Heart right ventricle (tissue), 16 donors: ENCODE data around the gene SLC1A7. TPM values are rescaled to one million over a fixed set of nuclear protein-coding genes. Genes with fewer than 3 reads are reported as not detected.
A peak's percentile ranks its signal among the peaks of the same experiment; 100 is the strongest.

Experiments used
- ATAC-seq, 8 donors: fragments of 200-7000 bp; cut with Tn5 transposase; one replicate each; pipeline ENCODE4 v1.9.1; 2020; ENCODE audit warnings: mild to moderate bottlenecking in 8 of 8, moderate library complexity in 8 of 8, moderate number of reproducible peaks in 1 of 8
- DNase-seq, 2 donors: peaks; one replicate each; pipeline ENCODE4 v3.0.0-alpha.2; 2020
- H3K27ac ChIP-seq, 10 donors: fragments of 200-600 bp; sonication (generic) in 2 of 10; one replicate each; pipeline versions ENCODE4 v1.5.0 to v1.8.0; 2020 to 2022; ENCODE audit warnings: mild to moderate bottlenecking in 3 of 10
- H3K27me3 ChIP-seq, 7 donors: fragments of 200-600 bp; one replicate each; pipeline ENCODE4 v1.8.0; 2021 to 2022; ENCODE audit warnings: mild to moderate bottlenecking in 2 of 7
- H3K36me3 ChIP-seq, 9 donors: fragments of 200-600 bp; sonication (generic) in 1 of 9; one replicate each; pipeline versions ENCODE4 v1.5.0 to v1.8.0; 2020 to 2022; ENCODE audit warnings: mild to moderate bottlenecking in 2 of 9
- H3K4me1 ChIP-seq, 9 donors: fragments of 200-600 bp; sonication (generic) in 1 of 9; one replicate each; pipeline versions ENCODE4 v1.5.0 to v1.8.0; 2020 to 2022; ENCODE audit warnings: mild to moderate bottlenecking in 4 of 9
- H3K4me3 ChIP-seq, 10 donors: fragments of 200-600 bp; sonication (generic) in 2 of 10; one replicate each; pipeline versions ENCODE4 v1.5.0 to v1.8.0; 2020 to 2022; ENCODE audit warnings: mild to moderate bottlenecking in 7 of 10, moderate library complexity in 2 of 10
- H3K9me3 ChIP-seq, 11 donors: fragments of 200-600 bp in 10 of 11; sonication (generic) in 2 of 11; one replicate each; pipeline versions ENCODE4 v1.5.0 to v1.8.0; 2013 to 2022; ENCODE audit warnings: mild to moderate bottlenecking in 2 of 11, control low read depth in 1 of 11, moderate library complexity in 1 of 11
- WGBS, 2 donors: extraction: QIAGEN DNeasy Blood & Tissue Kit; methylation state at CpG; one replicate each; pipeline ENCODE4 v1.1.7; 2013; ENCODE audit warnings: inconsistent platforms in 1 of 2; 5-methylcytosine and 5-hydroxymethylcytosine counted together
- intact Hi-C, 10 donors: fragments of 100-400 bp; cut with DNase I; formaldehyde crosslinking; loops; one replicate each; pipeline versions ENCODE4 v1.11.1 to v1.14.2; 2022
- polyA plus RNA-seq, 2 donors: library from polyadenylated mRNA; stranded (reverse); fragments of 200-250 nt; gene quantifications; one replicate each; pipeline ENCODE4 v1.2.3, GENCODE V29; 2013
- total RNA-seq, 10 donors: library from RNA; stranded (reverse); fragmentation: NEBNext Ultra II Directional in 3 of 10; extraction: Animal tissue kit (Norgen Biotek cat#: 25700) in 3 of 10; gene quantifications; one replicate each; pipeline versions ENCODE4 v1.2.1 to v1.2.4, GENCODE V29; 2021 to 2023
- TF ChIP-seq, protein P1 (sequence below), 9 donors: fragments of 200-600 bp; sonication (generic) in 2 of 9; IDR thresholded peaks; one replicate each; pipeline versions ENCODE4 v1.5.0 to v1.8.0; 2021 to 2022; ENCODE audit warnings: antibody characterized with exemption in 9 of 9, mild to moderate bottlenecking in 5 of 9, moderate library complexity in 1 of 9
- donor health status: Arrhythmogenic right ventricular cardiomyopathy.
- donor health status: ischemic (EF 13 %, LVEDD 7.1; RV severe dilation, severe dysfunction).
- donor health status: healthy with polysubstance abuse.
- donor health status: DM: no; HTN: yes; CAD: no.
- donor health status: DM: no; HTN: no; CAD: no.
- donor health status: ischemic (EF 25% LVEDD 6.9; RV normal size, moderate dysfunction).
- donor health status: ischemic (EF 25% LVEDD 5.7; RV mildly dilated, moderate dysfunction).
- donor health status: healthy.
- donor health status: DM: yes; HTN: yes; CAD: no.
- donor health status: Ischemic cardiomyopathy.
- donor health status: ischemic (EF 35%, LVEDD 5.7; RV mildly dilated, moderate dysfunction).
- donor health status: nonischemic (EF 11% LVEDD 7.7; RV severe dilation, severe dysfunction).
- donor health status: DM: yes; HTN: yes; CAD: no.
- donor health status: PGD.
- donor health status: ischemic (EF 29% LVEDD 5.4; RV normal size, mild dysfunction).
- donor health status: nonischemic (EF 23%, LVEDD 6.1; RV moderate dilation, normal function).

SLC1A7 gene
- total and polyA plus RNA-seq, 12 donors, result 0.04 to 2.0 (median 0.42) TPM

DNA sequence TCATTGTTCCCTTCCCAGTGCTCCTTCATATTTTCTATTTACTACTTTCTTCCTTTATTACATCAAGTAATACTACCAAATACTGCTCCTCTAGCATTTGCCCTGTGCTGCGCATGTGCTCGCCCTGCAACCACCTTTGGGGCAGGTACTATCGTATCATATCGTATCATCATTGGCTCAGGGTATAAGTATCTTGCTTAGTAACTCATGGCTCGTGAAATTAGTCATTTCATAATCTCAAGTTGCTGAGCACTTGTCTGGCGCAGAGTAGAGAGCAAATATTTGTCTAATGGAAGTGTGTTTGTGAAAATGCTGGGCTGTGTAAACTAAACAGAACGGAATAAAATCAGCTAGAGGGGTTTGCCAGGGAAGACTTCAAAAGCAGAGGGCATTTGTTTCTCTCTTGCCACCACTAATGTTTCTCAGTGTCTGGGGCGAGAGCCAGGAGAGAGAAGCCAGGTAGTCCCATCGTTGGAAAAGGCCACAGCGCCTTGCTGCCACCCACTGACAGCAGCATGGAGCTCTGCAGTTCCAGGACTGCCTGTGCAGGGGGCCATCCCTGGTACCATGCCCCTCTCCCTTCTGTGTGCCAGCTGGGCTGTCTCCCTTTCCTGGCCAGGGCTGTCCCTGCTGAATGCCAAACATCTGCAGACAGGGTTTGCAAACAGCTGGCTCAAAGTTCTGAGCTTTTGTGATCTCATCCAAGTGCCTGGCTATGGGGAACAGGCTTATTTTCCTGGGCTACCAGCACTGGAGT lies 34.2 kb upstream of the SLC1A7 start:
- Histone ChIP-seq H3K4me3 (no peak overlapping the region), H3K27ac (peak overlapping the region in 5 of 10 donors; percentile 17 to 68 (median 30)), H3K27me3 (no peaks in the 10 kb centered on the region), H3K4me1 (peaks cover 0 to 28% (median 16%) of the 10 kb centered on the region in 9 donors), H3K36me3 (no peaks in the 10 kb centered on the region), H3K9me3 (no peaks in the 10 kb centered on the region)
- peak; percentile 48 to 50 for DNase-seq
- 58 to 62% methylated on average over 10 of the region's 10 CpGs for WGBS, 2 donors
- intact Hi-C loops, result no loop called here
- peak; percentile 52 to 88 (median 76) for ATAC-seq
- TF ChIP-seq, protein P1, sequence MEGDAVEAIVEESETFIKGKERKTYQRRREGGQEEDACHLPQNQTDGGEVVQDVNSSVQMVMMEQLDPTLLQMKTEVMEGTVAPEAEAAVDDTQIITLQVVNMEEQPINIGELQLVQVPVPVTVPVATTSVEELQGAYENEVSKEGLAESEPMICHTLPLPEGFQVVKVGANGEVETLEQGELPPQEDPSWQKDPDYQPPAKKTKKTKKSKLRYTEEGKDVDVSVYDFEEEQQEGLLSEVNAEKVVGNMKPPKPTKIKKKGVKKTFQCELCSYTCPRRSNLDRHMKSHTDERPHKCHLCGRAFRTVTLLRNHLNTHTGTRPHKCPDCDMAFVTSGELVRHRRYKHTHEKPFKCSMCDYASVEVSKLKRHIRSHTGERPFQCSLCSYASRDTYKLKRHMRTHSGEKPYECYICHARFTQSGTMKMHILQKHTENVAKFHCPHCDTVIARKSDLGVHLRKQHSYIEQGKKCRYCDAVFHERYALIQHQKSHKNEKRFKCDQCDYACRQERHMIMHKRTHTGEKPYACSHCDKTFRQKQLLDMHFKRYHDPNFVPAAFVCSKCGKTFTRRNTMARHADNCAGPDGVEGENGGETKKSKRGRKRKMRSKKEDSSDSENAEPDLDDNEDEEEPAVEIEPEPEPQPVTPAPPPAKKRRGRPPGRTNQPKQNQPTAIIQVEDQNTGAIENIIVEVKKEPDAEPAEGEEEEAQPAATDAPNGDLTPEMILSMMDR (IDR thresholded peaks at IDR 0.05), result peak in 7 of 9 donors; percentile 38 to 61 (median 42)

DNA sequence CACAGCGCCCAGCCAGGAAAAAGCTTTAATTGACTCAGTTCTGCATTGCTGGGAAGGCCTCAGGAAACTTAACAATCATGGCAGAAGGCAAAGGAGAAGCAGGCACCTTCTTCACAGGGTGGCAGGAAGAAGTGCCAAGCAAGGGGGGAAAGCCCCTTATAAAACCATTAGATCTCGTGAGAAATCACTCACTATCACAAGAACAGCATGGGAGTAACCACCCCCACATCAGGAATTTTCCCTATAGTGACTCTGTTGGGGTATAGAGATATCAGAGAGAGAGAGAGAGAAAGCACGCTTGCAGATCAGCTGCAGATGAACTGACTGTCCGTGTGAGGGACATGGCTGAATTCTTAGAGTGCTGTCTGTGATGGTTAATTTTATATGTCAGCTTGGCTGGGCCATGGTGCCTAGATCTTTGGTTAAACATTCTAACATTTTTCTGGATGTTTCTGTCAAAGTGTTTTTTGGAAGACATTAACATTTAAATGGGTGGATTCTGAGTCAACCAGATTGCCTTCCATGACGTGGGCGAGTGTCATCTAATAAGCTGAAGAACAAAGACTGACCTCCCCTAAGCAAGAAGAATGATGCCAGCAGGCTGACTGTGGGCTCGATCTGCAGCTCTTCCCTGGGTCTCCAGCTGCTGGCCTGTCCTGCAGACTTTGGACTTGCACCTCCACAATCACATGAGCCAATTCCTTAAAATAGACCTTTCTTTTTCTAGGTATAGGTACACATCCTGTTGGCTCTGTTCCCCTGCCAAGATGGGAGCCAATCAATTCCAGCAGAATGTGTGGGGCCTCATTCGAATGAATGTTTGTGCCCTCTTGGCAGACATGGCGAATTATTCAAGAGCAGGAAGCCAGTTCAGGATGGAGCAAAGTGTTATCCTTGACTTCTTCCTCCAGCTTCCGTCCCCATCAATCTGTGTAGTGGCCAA lies 32.8 kb upstream of the SLC1A7 start:
- Histone ChIP-seq H3K36me3 (no peaks in the 10 kb centered on the region), H3K4me1 (peaks cover 0 to 28% (median 16%) of the 10 kb centered on the region in 9 donors), H3K9me3 (no peaks in the 10 kb centered on the region), H3K27ac (peak overlapping the region in 1 of 10 donors; percentile 68), H3K27me3 (no peaks in the 10 kb centered on the region), H3K4me3 (no peak overlapping the region)
- no peak for ATAC-seq
- 72 to 77% methylated on average over 10 of the region's 10 CpGs for WGBS, 2 donors
- TF ChIP-seq, protein P1 (IDR thresholded peaks at IDR 0.05), result no peak
- intact Hi-C loops, result no loop called here
- no peak for DNase-seq

DNA sequence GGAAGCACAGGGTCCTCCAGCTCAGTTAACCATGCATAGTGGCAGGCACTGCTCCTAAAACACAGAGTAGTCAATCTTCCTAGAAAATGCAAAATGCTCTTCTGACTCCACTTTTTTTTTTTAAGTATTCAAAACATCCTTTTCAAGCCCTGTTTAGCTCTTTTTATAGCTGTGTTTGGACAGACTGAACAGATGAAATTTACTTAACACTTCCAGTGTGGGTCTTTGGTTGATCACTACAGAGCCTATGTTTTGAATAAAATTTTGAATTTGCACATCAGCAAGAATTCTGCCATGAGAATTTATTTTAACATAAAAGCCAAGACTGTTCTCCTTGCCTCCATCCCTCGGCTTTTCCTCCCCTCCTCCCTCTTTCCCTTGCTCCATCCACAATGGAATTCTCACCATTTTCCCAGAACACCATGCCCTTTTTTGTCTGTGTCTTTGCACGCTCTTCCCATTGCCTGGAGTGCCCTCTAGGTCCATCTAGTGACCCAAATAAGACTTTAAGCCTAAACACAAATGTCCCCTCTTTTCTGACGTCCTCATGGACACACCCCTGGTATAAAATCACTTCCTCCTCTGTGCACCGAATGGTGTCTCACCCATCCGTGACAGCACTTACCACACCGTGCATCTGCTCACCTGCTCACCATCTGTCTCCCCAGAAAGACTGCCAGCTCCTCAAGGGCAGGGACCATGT lies 30.1 kb upstream of the SLC1A7 start:
- no peak overlapping the region for H3K27ac ChIP-seq
- H3K9me3 ChIP-seq, result no peaks in the 10 kb centered on the region
- intact Hi-C loops, result no loop called here
- no peaks in the 10 kb centered on the region for H3K27me3 ChIP-seq
- H3K4me1 ChIP-seq, result peaks cover 0 to 27% (median 16%) of the 10 kb centered on the region in 9 donors
- ATAC-seq, result peak in 2 of 8 donors; percentile 32 to 48
- H3K36me3 ChIP-seq, result no peaks in the 10 kb centered on the region
- no peak for DNase-seq
- WGBS, 2 donors, result 28 to 42% methylated on average over 6 of the region's 6 CpGs
- no peak overlapping the region for H3K4me3 ChIP-seq
- TF ChIP-seq, protein P1 (IDR thresholded peaks at IDR 0.05), result peak in 6 of 9 donors; percentile 17 to 45 (median 32)

DNA sequence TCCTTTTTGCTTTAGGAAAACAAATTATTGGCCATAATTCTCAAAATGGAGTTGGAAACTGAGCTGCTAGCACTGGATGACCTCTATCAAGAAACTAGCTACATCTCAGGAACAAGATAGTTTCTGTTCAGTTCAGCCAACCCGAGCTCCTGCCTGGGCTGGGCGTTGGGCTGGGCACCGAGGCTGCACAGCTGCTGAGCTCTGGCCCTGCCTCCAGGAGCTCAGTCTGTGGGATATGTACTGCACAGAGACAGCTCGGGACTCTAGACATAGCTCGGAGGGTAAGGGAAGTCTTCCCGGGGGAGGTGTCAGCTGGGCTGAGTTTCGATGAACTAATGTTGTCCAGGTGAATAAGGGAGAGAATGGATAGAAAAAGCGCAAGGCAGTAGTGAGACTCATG lies 24.5 kb upstream of the SLC1A7 start:
- no peaks in the 10 kb centered on the region for H3K9me3 ChIP-seq
- H3K4me3 ChIP-seq, result no peak overlapping the region
- no peaks in the 10 kb centered on the region for H3K4me1 ChIP-seq
- intact Hi-C loops, result no loop called here
- peak in 3 of 8 donors; percentile 31 to 58 (median 39) for ATAC-seq
- H3K36me3 ChIP-seq, result no peaks in the 10 kb centered on the region
- no peak overlapping the region for H3K27ac ChIP-seq
- DNase-seq, result no peak
- TF ChIP-seq, protein P1 (IDR thresholded peaks at IDR 0.05), result no peak
- peaks cover 0 to 10% (median 0%) of the 10 kb centered on the region in 7 donors for H3K27me3 ChIP-seq
- WGBS, 2 donors, result 78% methylated on average over 8 of the region's 8 CpGs
